ENCODE data around the gene WDR70.

DNA sequence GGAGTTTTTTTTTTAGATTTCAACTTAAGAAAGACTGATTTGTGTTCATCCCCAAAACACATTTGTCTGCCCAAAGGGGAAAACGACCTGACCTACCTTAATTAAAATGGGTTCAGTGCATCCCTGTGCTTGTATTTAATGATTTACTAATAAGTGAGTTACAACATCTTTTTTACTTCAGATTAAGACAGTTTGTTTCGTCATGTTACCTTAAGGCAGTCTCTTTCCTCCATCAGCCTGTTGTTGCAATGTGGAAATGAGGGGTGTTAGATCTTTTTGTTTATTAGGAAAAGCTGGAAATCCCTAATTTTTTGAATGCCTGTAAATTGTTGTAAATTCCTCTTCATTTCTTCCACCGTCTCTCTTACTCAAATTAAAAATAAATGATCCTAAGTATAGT lies 283.2 kb downstream of the WDR70 start:
- TF ChIP-seq POLR2AphosphoS5 (IDR thresholded peaks at IDR 0.05), result no peak
- no peak for TF ChIP-seq CTCF (IDR thresholded peaks at IDR 0.05)
- TF ChIP-seq POLR2A (IDR thresholded peaks at IDR 0.05), result no peak

Data from transverse colon (tissue), 4 donors.